AG09309 (cell line): ENCODE measurements around the gene APLP2.
"Not testable (repeated sequence)": the region's sequence is repeated elsewhere in the genome, so short reads cannot be mapped to it uniquely, and the experiment has no call there.

Experiments used
- DNase-seq: peaks from one replicate; pipeline ENCODE4 v3.0.0-alpha.2; 2010; ENCODE audit warnings: low read depth
- H3K4me3 ChIP-seq: 2 replicates; pipeline ENCODE4 v1.5.1; 2011; ENCODE audit warnings: mild to moderate bottlenecking, low read depth, low read length, moderate library complexity; ENCODE audit not compliant: control insufficient read depth
- TF ChIP-seq, protein P1 (sequence below): IDR thresholded peaks from 2 replicates; pipeline ENCODE4 v1.5.1; 2011; ENCODE audit warnings: mild to moderate bottlenecking, low read depth, low read length, inconsistent platforms; ENCODE audit not compliant: insufficient read depth, control insufficient read depth; ENCODE audit errors: missing control alignments

APLP2 gene

DNA sequence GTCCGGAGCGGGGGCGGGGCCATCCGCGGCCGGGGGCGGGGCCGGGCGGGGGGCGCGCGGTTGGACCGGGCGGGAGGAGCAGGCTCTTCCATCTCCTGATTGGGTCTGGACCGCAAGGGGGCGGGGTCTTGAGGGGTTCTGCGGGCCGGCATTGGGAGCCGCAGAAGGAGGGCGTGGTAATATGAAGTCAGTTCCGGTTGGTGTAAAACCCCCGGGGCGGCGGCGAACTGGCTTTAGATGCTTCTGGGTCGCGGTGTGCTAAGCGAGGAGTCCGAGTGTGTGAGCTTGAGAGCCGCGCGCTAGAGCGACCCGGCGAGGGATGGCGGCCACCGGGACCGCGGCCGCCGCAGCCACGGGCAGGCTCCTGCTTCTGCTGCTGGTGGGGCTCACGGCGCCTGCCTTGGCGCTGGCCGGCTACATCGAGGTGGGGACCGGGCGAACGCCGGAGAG is at the start of gene APLP2:
TSS of gene APLP2 (plus strand) at position 236 of the 450 bp plus-strand sequence. CDS start at position 320, 84 bp downstream.
- peak within 1 kb of the TSS; percentile 72 for H3K4me3 ChIP-seq
- TF ChIP-seq, protein P1, sequence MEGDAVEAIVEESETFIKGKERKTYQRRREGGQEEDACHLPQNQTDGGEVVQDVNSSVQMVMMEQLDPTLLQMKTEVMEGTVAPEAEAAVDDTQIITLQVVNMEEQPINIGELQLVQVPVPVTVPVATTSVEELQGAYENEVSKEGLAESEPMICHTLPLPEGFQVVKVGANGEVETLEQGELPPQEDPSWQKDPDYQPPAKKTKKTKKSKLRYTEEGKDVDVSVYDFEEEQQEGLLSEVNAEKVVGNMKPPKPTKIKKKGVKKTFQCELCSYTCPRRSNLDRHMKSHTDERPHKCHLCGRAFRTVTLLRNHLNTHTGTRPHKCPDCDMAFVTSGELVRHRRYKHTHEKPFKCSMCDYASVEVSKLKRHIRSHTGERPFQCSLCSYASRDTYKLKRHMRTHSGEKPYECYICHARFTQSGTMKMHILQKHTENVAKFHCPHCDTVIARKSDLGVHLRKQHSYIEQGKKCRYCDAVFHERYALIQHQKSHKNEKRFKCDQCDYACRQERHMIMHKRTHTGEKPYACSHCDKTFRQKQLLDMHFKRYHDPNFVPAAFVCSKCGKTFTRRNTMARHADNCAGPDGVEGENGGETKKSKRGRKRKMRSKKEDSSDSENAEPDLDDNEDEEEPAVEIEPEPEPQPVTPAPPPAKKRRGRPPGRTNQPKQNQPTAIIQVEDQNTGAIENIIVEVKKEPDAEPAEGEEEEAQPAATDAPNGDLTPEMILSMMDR, result no peak
- peak; percentile 86 for DNase-seq

DNA sequence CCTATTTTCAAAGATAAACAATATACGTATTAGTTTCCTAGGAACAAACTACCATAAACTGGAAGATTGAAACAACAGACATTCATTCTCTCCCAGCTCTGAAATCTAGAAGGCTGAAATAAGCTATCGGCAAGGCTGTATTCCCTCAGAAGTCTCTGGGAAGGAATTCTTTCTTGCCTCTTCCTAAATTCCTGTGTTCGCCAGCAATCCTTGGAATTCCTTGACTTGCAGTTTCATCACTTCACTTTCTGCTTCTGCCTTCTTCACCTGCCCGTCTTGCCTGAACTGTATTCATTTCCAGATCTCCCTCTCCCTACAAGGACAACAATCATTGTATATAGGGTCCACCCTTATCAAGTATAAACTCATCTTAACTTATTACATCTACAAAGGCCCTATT is 49.4 kb upstream of the APLP2 start:
- TF ChIP-seq, protein P1, result no peak
- no peak for DNase-seq
- no peak overlapping the region for H3K4me3 ChIP-seq

- DNase-seq, H3K4me3 ChIP-seq: not testable (repeated sequence)
Measured at GRCh38 chr11:130021606-130022005, 48.1 kb upstream of the APLP2 start.

GRCh38 chr11:130022799-130023198 is 46.9 kb upstream of the APLP2 start:
- no peak for DNase-seq
- no peak overlapping the region for H3K4me3 ChIP-seq
- TF ChIP-seq, protein P1, result no peak

GRCh38 chr11:130023204-130023603 is 46.5 kb upstream of the APLP2 start:
- no peak overlapping the region for H3K4me3 ChIP-seq
- TF ChIP-seq, protein P1, result no peak
- DNase-seq, result no peak

- DNase-seq, result no peak
- TF ChIP-seq, protein P1, result no peak
- H3K4me3 ChIP-seq, result no peak overlapping the region
Measured at GRCh38 chr11:130024361-130024760, 45.3 kb upstream of the APLP2 start.

- DNase-seq, result no peak
- TF ChIP-seq, protein P1, result no peak
- H3K4me3 ChIP-seq, result no peak overlapping the region
Measured at GRCh38 chr11:130025371-130025770, 44.3 kb upstream of the APLP2 start.
